IMR-90 (cell line): ENCODE results near the gene MYH3.
A peak's percentile ranks its signal among the peaks of the same experiment; 100 is the strongest.

ENCODE experiments used
- BHLHE40 ChIP-seq: fragments of 150-350 bp; IDR thresholded peaks from 2 replicates; pipeline ENCODE4 v1.6.1; 2016; ENCODE audit warnings: mild to moderate bottlenecking, low read depth, low read length
- CEBPB ChIP-seq: IDR thresholded peaks from 2 replicates; pipeline ENCODE4 v1.6.1; 2012; ENCODE audit warnings: low read depth, low read length, improper control_type of control experiment
- CHD1 ChIP-seq: IDR thresholded peaks from 2 replicates; pipeline ENCODE4 v1.6.1; 2012; ENCODE audit warnings: low read depth, low read length, improper control_type of control experiment
- FOS ChIP-seq: fragments of 150-350 bp; IDR thresholded peaks from 2 replicates; pipeline ENCODE4 v1.6.1; 2016; ENCODE audit warnings: low read depth, low read length
- MAFK ChIP-seq: IDR thresholded peaks from 2 replicates; pipeline ENCODE4 v1.6.1; 2012; ENCODE audit warnings: low read depth, low read length, improper control_type of control experiment
- NFE2L2 ChIP-seq: fragments of 150-350 bp; IDR thresholded peaks from 2 replicates; pipeline ENCODE4 v1.6.1; 2016; ENCODE audit warnings: low read depth, mild to moderate bottlenecking, low read length
- POLR2A ChIP-seq: IDR thresholded peaks from 2 replicates; pipeline ENCODE4 v1.6.1; 2012; ENCODE audit warnings: mild to moderate bottlenecking, low read depth, low read length
- RAD21 ChIP-seq: IDR thresholded peaks from 2 replicates; pipeline ENCODE4 v1.6.1; 2012; ENCODE audit warnings: low read length, improper control_type of control experiment
- SMC3 ChIP-seq: fragments of 150-350 bp; IDR thresholded peaks from 2 replicates; pipeline ENCODE4 v1.6.1; 2016; ENCODE audit warnings: low read depth, mild to moderate bottlenecking, antibody characterized with exemption, low read length, moderate library complexity
- USF2 ChIP-seq: fragments of 150-350 bp; IDR thresholded peaks from 2 replicates; pipeline ENCODE4 v1.6.1; 2017; ENCODE audit warnings: mild to moderate bottlenecking, antibody characterized with exemption, low read length, low read depth
- TF ChIP-seq, protein P1 (sequence below): conservative IDR thresholded peaks from 2 replicates; pipeline ENCODE4 v1.5.1; 2012; ENCODE audit warnings: mild to moderate bottlenecking, low read depth, low read length, improper control_type of control experiment

- TF ChIP-seq CHD1 (no peak), POLR2A (no peak), SMC3 (no peak), CEBPB (no peak), MAFK (no peak), RAD21 (no peak), USF2 (no peak), FOS (no peak), BHLHE40 (peak; percentile 8; the same call in 1 of the 2 replicates), NFE2L2 (no peak)
- TF ChIP-seq, protein P1, sequence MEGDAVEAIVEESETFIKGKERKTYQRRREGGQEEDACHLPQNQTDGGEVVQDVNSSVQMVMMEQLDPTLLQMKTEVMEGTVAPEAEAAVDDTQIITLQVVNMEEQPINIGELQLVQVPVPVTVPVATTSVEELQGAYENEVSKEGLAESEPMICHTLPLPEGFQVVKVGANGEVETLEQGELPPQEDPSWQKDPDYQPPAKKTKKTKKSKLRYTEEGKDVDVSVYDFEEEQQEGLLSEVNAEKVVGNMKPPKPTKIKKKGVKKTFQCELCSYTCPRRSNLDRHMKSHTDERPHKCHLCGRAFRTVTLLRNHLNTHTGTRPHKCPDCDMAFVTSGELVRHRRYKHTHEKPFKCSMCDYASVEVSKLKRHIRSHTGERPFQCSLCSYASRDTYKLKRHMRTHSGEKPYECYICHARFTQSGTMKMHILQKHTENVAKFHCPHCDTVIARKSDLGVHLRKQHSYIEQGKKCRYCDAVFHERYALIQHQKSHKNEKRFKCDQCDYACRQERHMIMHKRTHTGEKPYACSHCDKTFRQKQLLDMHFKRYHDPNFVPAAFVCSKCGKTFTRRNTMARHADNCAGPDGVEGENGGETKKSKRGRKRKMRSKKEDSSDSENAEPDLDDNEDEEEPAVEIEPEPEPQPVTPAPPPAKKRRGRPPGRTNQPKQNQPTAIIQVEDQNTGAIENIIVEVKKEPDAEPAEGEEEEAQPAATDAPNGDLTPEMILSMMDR = no peak
These were observed 24.8 kb upstream of the MYH3 start for GRCh38 chr17:10681866-10682446.
